Measurements from ENCODE around the gene RAB11FIP2. TPM values are rescaled to one million over a fixed set of nuclear protein-coding genes. Genes with fewer than 3 reads are reported as not detected.

Gene RAB11FIP2
- total RNA-seq, 2 experiments from 2014 or later, result 6.6 to 9.7 TPM

GRCh38 chr10:117980216-117980615 lies 66.5 kb downstream of the RAB11FIP2 start:
- ChIA-PET POLR2A (no interaction called here), CTCF (no interaction called here)
- TF ChIP-seq, protein P1, sequence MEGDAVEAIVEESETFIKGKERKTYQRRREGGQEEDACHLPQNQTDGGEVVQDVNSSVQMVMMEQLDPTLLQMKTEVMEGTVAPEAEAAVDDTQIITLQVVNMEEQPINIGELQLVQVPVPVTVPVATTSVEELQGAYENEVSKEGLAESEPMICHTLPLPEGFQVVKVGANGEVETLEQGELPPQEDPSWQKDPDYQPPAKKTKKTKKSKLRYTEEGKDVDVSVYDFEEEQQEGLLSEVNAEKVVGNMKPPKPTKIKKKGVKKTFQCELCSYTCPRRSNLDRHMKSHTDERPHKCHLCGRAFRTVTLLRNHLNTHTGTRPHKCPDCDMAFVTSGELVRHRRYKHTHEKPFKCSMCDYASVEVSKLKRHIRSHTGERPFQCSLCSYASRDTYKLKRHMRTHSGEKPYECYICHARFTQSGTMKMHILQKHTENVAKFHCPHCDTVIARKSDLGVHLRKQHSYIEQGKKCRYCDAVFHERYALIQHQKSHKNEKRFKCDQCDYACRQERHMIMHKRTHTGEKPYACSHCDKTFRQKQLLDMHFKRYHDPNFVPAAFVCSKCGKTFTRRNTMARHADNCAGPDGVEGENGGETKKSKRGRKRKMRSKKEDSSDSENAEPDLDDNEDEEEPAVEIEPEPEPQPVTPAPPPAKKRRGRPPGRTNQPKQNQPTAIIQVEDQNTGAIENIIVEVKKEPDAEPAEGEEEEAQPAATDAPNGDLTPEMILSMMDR (IDR thresholded peaks at IDR 0.05), result no peak
- intact Hi-C loops (cut with micrococcal nuclease), result no loop called here
- Mint-ChIP-seq H3K27me3 (peaks cover 1% of the 10 kb centered on the region), H3K36me3 (ENCODE audit: low read depth) (no peaks in the 10 kb centered on the region), H3K9me3 (peaks cover 3% of the 10 kb centered on the region), H3K4me3 (no peak overlapping the region), H3K4me1 (ENCODE audit: low read depth) (no peaks in the 10 kb centered on the region), H3K27ac (no peak overlapping the region)
- no peak for DNase-seq
- no peak for ATAC-seq

DNA sequence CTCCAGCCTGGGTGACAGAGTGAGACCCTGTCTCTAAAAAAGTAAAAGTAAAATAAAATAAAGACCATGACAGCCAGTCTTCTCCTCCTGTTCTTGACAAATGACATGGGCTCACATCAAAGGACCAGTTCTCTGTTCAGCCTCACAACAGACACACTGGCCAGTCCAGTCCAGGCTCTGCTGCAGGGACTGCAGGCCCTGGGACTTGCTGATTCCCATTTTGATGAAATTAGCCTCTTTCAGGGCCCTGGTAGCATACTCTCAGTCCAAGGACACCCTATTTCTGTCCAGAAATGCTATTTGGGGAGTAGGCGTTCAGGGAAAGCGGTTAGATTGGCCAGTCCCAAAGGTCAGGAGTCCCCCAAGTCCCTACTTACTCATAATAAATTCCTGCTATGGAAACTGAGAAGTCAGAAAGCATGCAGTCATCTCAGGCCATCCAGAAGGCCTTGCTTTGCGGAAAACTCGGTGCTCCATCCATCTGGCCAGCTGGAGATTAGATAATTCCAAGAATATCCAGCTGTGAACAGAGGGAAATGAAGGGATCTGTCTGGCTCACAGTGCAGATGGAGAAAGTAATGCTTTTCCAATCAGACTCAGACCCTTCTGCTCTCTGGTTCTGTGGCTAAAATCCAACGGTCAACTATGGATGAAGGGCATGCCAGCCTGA lies 74.4 kb downstream of the RAB11FIP2 start:
- POLR2A ChIA-PET, result no interaction called here

DNA sequence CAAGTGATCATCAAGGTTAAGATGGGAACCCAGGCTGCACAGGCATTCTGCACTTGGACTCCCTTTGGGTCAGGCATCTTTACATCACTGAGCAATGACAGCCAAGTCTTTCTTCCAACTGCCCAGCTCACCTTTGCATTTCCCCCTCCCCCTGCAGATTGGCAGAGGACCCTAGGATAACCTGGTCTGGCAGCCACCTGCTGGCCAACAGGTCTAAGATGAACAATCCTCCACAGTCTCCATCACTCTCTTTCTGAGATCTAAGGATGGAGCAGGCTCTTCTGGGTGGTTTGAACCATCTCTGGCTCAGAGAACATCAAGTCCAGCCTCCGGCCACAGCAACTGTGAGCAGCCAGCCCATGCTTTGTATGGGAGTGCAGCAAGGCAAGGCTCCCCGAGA lies 75.8 kb downstream of the RAB11FIP2 start:
- Mint-ChIP-seq H3K9me3 (no peaks in the 10 kb centered on the region), H3K27ac (no peak overlapping the region), H3K27me3 (peaks cover 19% of the 10 kb centered on the region), H3K36me3 (ENCODE audit: low read depth) (no peaks in the 10 kb centered on the region), H3K4me3 (no peak overlapping the region), H3K4me1 (ENCODE audit: low read depth) (no peaks in the 10 kb centered on the region)
- ChIA-PET POLR2A (no interaction called here), CTCF (no interaction called here)
- ATAC-seq, result no peak
- DNase-seq, result no peak
- TF ChIP-seq, protein P1 (IDR thresholded peaks at IDR 0.05), result no peak
- intact Hi-C loops (cut with micrococcal nuclease), result no loop called here

More for the DNA sequence above, 74.4 kb downstream of the RAB11FIP2 start:
- H3K27me3 Mint-ChIP-seq, result peaks cover 20% of the 10 kb centered on the region
- CTCF ChIA-PET, result no interaction called here
- no peaks in the 10 kb centered on the region for H3K36me3 Mint-ChIP-seq (ENCODE audit: low read depth)
- TF ChIP-seq, protein P1 (IDR thresholded peaks at IDR 0.05), result no peak
- H3K9me3 Mint-ChIP-seq, result no peaks in the 10 kb centered on the region
- no peaks in the 10 kb centered on the region for H3K4me1 Mint-ChIP-seq (ENCODE audit: low read depth)
- ATAC-seq, result no peak
- DNase-seq, result no peak
- no peak overlapping the region for H3K27ac Mint-ChIP-seq
- no peak overlapping the region for H3K4me3 Mint-ChIP-seq
- intact Hi-C loops (cut with micrococcal nuclease), result no loop called here

DNA sequence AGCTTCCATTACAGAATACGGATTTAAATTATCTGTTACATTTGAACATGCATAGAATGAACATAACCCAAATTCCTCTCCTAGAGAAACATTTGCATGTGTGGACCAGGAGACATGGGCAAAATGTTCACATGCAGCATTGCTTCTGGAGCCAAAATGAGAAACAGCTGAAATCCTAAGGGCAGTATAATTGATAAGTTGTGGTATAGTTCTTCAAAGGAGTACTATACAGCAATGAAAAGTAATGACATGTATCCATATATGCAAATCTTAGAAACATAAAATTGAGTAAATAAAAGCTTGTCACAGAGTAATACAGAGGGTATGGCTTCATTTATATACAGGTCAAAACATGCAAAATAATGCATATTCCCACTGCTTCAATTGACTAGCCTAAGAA lies 77.1 kb downstream of the RAB11FIP2 start:
- no peak for ATAC-seq
- H3K27ac Mint-ChIP-seq, result no peak overlapping the region
- TF ChIP-seq, protein P1 (IDR thresholded peaks at IDR 0.05), result no peak
- ChIA-PET CTCF (no interaction called here), POLR2A (no interaction called here)
- no peak overlapping the region for H3K4me3 Mint-ChIP-seq
- no peaks in the 10 kb centered on the region for H3K4me1 Mint-ChIP-seq (ENCODE audit: low read depth)
- intact Hi-C loops (cut with micrococcal nuclease), result no loop called here
- no peak for DNase-seq
- H3K36me3 Mint-ChIP-seq (ENCODE audit: low read depth), result no peaks in the 10 kb centered on the region
- H3K9me3 Mint-ChIP-seq, result no peaks in the 10 kb centered on the region
- peaks cover 16% of the 10 kb centered on the region for H3K27me3 Mint-ChIP-seq

GRCh38 chr10:117968354-117969182 lies 78.2 kb downstream of the RAB11FIP2 start:
- ATAC-seq (no peak), DNase-seq (no peak)
- Mint-ChIP-seq H3K27me3 (peaks cover 16% of the 10 kb centered on the region), H3K36me3 (ENCODE audit: low read depth) (no peaks in the 10 kb centered on the region), H3K4me3 (no peak overlapping the region), H3K27ac (no peak overlapping the region), H3K4me1 (ENCODE audit: low read depth) (no peaks in the 10 kb centered on the region), H3K9me3 (no peaks in the 10 kb centered on the region)
- intact Hi-C loops (cut with micrococcal nuclease), result no loop called here
- ChIA-PET POLR2A (no interaction called here), CTCF (no interaction called here)
- TF ChIP-seq, protein P1 (IDR thresholded peaks at IDR 0.05), result no peak

All from activated CD8-positive, alpha-beta T cell treated with anti-CD3 and anti-CD28 coated beads for 36 hours (primary cell).